HCT116 (cell line): ENCODE measurements around the gene SLC22A23. TPM values are rescaled to one million over a fixed set of nuclear protein-coding genes. Genes with fewer than 3 reads are reported as not detected.

Source experiments
- ATAC-seq: fragments of 200-7000 bp; cut with Tn5 transposase; 2 replicates; pipeline ENCODE4 v1.9.1; 2020; ENCODE audit warnings: mild to moderate bottlenecking, moderate library complexity
- BruUV-seq: library from RNA; stranded (reverse); fragments of 400-500 nt; replicated peaks from 2 replicates; lab custom pipeline; 2021; lab: Mats Ljungman, UMichigan
- CTCF ChIA-PET: fragments of 300-600 bp; sonication (Branson Sonifier 250); formaldehyde crosslinking; loops from one replicate; lab custom pipeline; 2021; ENCODE audit warnings: antibody characterized with exemption; lab: Charles Lee
- POLR2A ChIA-PET: fragments of 300-600, 350-600 bp; sonication (Branson Sonifier 250); formaldehyde crosslinking; loops from one replicate; lab custom pipeline; 2021; ENCODE audit warnings: antibody characterized with exemption; lab: Charles Lee
- RAD21 ChIA-PET, 2 experiments: fragments of 300-600 bp; sonication (Branson Sonifier 250); formaldehyde crosslinking; loops; one replicate each; lab custom pipeline; 2023; ENCODE audit warnings: low total read pairs in 2 of 2; ENCODE audit not compliant: uncharacterized antibody in 2 of 2, unreplicated experiment in 2 of 2, low non-redundant PET in 1 of 2; lab: Charles Lee
- DNase-seq: peaks from one replicate; pipeline ENCODE4 v3.0.0-alpha.2; 2010; ENCODE audit warnings: low read depth, low spot score
- H2AFZ ChIP-seq: fragments of 200-600 bp; shearing (Covaris generic), sonication (generic); 2 replicates; pipeline ENCODE4 v1.6.1; 2017; ENCODE audit warnings: low read depth, mixed run types, mixed read lengths, antibody characterized with exemption, low read length; ENCODE audit not compliant: poor library complexity, severe bottlenecking
- H3K27ac ChIP-seq: 2 replicates; pipeline ENCODE4 v1.5.1; 2012; ENCODE audit warnings: low read depth, low read length
- H3K27me3 ChIP-seq: fragments of 200-600 bp; sonication (generic); 2 replicates; pipeline ENCODE4 v1.6.1; 2016; ENCODE audit warnings: mixed run types, low read length, mixed read lengths; ENCODE audit not compliant: insufficient read depth
- H3K36me3 ChIP-seq, 2 experiments: fragments of 200-500 bp in 1 of 2; fragments of 200-600 bp in 1 of 2; sonication (Bioruptor generic) in 1 of 2; sonication (generic) in 1 of 2; 2 replicates each; pipeline versions ENCODE4 v1.5.1 to v1.6.1; 2014 to 2016; ENCODE audit warnings: low read length in 2 of 2, inconsistent platforms in 1 of 2, mixed read lengths in 1 of 2, mixed run types in 1 of 2; ENCODE audit not compliant: insufficient read depth in 2 of 2, control insufficient read depth in 1 of 2
- H3K4me1 ChIP-seq, 2 experiments: fragments of 200-600 bp in 1 of 2; sonication (generic) in 1 of 2; 2 replicates each; pipeline versions ENCODE4 v1.5.1 to v1.6.1; 2012 to 2017; ENCODE audit warnings: low read length in 2 of 2, inconsistent platforms in 1 of 2, mild to moderate bottlenecking in 1 of 2, mixed read lengths in 1 of 2, mixed run types in 1 of 2, moderate library complexity in 1 of 2; ENCODE audit not compliant: insufficient read depth in 2 of 2, control insufficient read depth in 1 of 2
- H3K4me2 ChIP-seq: fragments of 200-600 bp; sonication (generic); 2 replicates; pipeline ENCODE4 v1.6.1; 2017; ENCODE audit warnings: mixed run types, low read length, mixed read lengths
- H3K4me3 ChIP-seq, 2 experiments: fragments of 200-600 bp in 1 of 2; sonication (generic) in 1 of 2; replicated peaks in 1 of 2; 2 replicates each; pipeline ENCODE4 v1.5.1; 2011 to 2016; ENCODE audit warnings: low read length in 2 of 2, control low read depth in 1 of 2, low read depth in 1 of 2, mild to moderate bottlenecking in 1 of 2, mixed read lengths in 1 of 2, mixed run types in 1 of 2
- H3K79me2 ChIP-seq: fragments of 200-600 bp; sonication (generic); 2 replicates; pipeline ENCODE4 v1.6.1; 2017; ENCODE audit warnings: mild to moderate bottlenecking, mixed run types, low read length, moderate library complexity, mixed read lengths; ENCODE audit not compliant: insufficient read depth
- H3K9ac ChIP-seq: fragments of 200-600 bp; sonication (generic); 2 replicates; pipeline ENCODE4 v1.6.1; 2016; ENCODE audit warnings: low read length, mixed read lengths
- H3K9me2 ChIP-seq: fragments of 200-600 bp; sonication (generic), shearing (Covaris generic); 2 replicates; pipeline ENCODE4 v1.6.1; 2017; ENCODE audit warnings: mixed run types, mild to moderate bottlenecking, moderate library complexity; ENCODE audit not compliant: insufficient read depth
- H3K9me3 ChIP-seq, 2 experiments: fragments of 200-500 bp in 1 of 2; fragments of 200-600 bp in 1 of 2; sonication (Bioruptor generic) in 1 of 2; sonication (generic) in 1 of 2; 2 replicates each; pipeline ENCODE4 v1.6.1; 2014 to 2017; ENCODE audit warnings: low read length in 2 of 2, mixed read lengths in 2 of 2, inconsistent platforms in 1 of 2, low read depth in 1 of 2, mild to moderate bottlenecking in 1 of 2, mixed run types in 1 of 2, moderate library complexity in 1 of 2; ENCODE audit not compliant: control insufficient read depth in 1 of 2, insufficient read depth in 1 of 2
- H4K20me1 ChIP-seq: fragments of 200-600 bp; sonication (generic), shearing (Covaris generic); 2 replicates; pipeline ENCODE4 v1.6.1; 2017; ENCODE audit warnings: mixed run types, mild to moderate bottlenecking, moderate library complexity; ENCODE audit not compliant: insufficient read depth
- CBX3 ChIP-seq: IDR thresholded peaks from 2 replicates; pipeline ENCODE4 v1.6.1; 2012; ENCODE audit warnings: low read depth
- EGR1 ChIP-seq: IDR thresholded peaks from 2 replicates; pipeline ENCODE4 v1.6.1; 2012; ENCODE audit warnings: low read depth
- EZH2 ChIP-seq: fragments of 200-600 bp; sonication (generic); IDR thresholded peaks from 2 replicates; pipeline ENCODE4 v1.6.1; 2017; ENCODE audit warnings: antibody characterized with exemption, mixed run types
- FOSL1 ChIP-seq: IDR thresholded peaks from 2 replicates; pipeline ENCODE4 v1.6.1; 2012; ENCODE audit warnings: low read depth
- JUND ChIP-seq: IDR thresholded peaks from 2 replicates; pipeline ENCODE4 v1.6.1; 2012
- RAD21 ChIP-seq: IDR thresholded peaks from 2 replicates; pipeline ENCODE4 v1.6.1; 2012; ENCODE audit warnings: low read depth, mild to moderate bottlenecking
- SRF ChIP-seq: IDR thresholded peaks from 2 replicates; pipeline ENCODE4 v1.6.1; 2012; ENCODE audit warnings: low read depth
- TCF7L2 ChIP-seq: IDR thresholded peaks from 2 replicates; pipeline ENCODE4 v1.7.0; 2011; ENCODE audit warnings: borderline replicate concordance, inconsistent platforms; ENCODE audit not compliant: insufficient read depth, insufficient read length; ENCODE audit errors: extremely low read depth
- intact Hi-C: fragments of 100-400 bp; cut with micrococcal nuclease; formaldehyde crosslinking; loops from 2 replicates; pipeline ENCODE4 v1.10.0; 2022
- total RNA-seq: library from RNA; stranded (reverse); gene quantifications from one replicate; pipeline ENCODE4 v1.2.1, GENCODE V29; 2021; ENCODE audit not compliant: unreplicated experiment
- TF ChIP-seq, protein P1 (sequence below): IDR thresholded peaks from 2 replicates; pipeline ENCODE4 v1.6.1; 2012
- TF ChIP-seq, protein P2 (sequence below): IDR thresholded peaks from 2 replicates; pipeline ENCODE4 v1.6.1; 2012
- TF ChIP-seq, protein P3 (sequence below): IDR thresholded peaks from 2 replicates; pipeline ENCODE4 v1.6.1; 2011; ENCODE audit warnings: mild to moderate bottlenecking, low read length, moderate library complexity; ENCODE audit not compliant: insufficient replicate concordance; ENCODE audit errors: extremely low read depth

SLC22A23 gene
- total RNA-seq, 1 experiment from 2014 or later = 11.5 TPM

- CTCF ChIA-PET = interaction anchor here (0.7 to 1.3 kb wide), 2 partner anchors 58 to 451 kb away, joined by 4 read pairs; no protein-coding TSS in a partner anchor
These were observed 175.9 kb downstream of the SLC22A23 start for GRCh38 chr6:3280866-3281465.

More at GRCh38 chr6:3280866-3281465, 175.9 kb downstream of the SLC22A23 start:
- TF ChIP-seq, protein P1, sequence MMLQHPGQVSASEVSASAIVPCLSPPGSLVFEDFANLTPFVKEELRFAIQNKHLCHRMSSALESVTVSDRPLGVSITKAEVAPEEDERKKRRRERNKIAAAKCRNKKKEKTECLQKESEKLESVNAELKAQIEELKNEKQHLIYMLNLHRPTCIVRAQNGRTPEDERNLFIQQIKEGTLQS = no peak
- TF ChIP-seq TCF7L2 = no peak
- no peak for TF ChIP-seq JUND
- no peak for TF ChIP-seq EZH2
- no peak for TF ChIP-seq CBX3
- TF ChIP-seq, protein P2, sequence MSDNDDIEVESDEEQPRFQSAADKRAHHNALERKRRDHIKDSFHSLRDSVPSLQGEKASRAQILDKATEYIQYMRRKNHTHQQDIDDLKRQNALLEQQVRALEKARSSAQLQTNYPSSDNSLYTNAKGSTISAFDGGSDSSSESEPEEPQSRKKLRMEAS = no peak
- TF ChIP-seq RAD21 = no peak
- no peak for TF ChIP-seq FOSL1
- TF ChIP-seq, protein P3, sequence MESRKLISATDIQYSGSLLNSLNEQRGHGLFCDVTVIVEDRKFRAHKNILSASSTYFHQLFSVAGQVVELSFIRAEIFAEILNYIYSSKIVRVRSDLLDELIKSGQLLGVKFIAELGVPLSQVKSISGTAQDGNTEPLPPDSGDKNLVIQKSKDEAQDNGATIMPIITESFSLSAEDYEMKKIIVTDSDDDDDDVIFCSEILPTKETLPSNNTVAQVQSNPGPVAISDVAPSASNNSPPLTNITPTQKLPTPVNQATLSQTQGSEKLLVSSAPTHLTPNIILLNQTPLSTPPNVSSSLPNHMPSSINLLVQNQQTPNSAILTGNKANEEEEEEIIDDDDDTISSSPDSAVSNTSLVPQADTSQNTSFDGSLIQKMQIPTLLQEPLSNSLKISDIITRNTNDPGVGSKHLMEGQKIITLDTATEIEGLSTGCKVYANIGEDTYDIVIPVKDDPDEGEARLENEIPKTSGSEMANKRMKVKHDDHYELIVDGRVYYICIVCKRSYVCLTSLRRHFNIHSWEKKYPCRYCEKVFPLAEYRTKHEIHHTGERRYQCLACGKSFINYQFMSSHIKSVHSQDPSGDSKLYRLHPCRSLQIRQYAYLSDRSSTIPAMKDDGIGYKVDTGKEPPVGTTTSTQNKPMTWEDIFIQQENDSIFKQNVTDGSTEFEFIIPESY = no peak
- TF ChIP-seq SRF = no peak
- TF ChIP-seq EGR1 = no peak
- no peaks in the 10 kb centered on the region for H3K9me2 ChIP-seq
- H3K36me3 ChIP-seq = no peaks in the 10 kb centered on the region
- no peaks in the 10 kb centered on the region for H3K27me3 ChIP-seq
- RAD21 ChIA-PET = no interaction called here
- H3K4me1 ChIP-seq = no peaks in the 10 kb centered on the region
- intact Hi-C loops = no loop called here
- no peak for DNase-seq
- no peak overlapping the region for H3K4me2 ChIP-seq
- ATAC-seq = no peak
- H4K20me1 ChIP-seq = no peaks in the 10 kb centered on the region
- H3K79me2 ChIP-seq = no peaks in the 10 kb centered on the region
- H3K4me3 ChIP-seq = no peak overlapping the region
- H3K9me3 ChIP-seq = no peaks in the 10 kb centered on the region
- no TSS peak for BruUV-seq
- POLR2A ChIA-PET = no interaction called here
- H3K27ac ChIP-seq = no peak overlapping the region
- no peak overlapping the region for H2AFZ ChIP-seq
- no peak overlapping the region for H3K9ac ChIP-seq
